HCT116 (cell line): Measurements from ENCODE around the gene LMCD1. TPM values are rescaled to one million over a fixed set of nuclear protein-coding genes. Genes with fewer than 3 reads are reported as not detected.

ENCODE experiments used
- ATAC-seq: fragments of 200-7000 bp; cut with Tn5 transposase; 2 replicates; pipeline ENCODE4 v1.9.1; 2020; ENCODE audit warnings: mild to moderate bottlenecking, moderate library complexity
- BruUV-seq: library from RNA; stranded (reverse); fragments of 400-500 nt; replicated peaks from 2 replicates; lab custom pipeline; 2021; lab: Mats Ljungman, UMichigan
- CTCF ChIA-PET: fragments of 300-600 bp; sonication (Branson Sonifier 250); formaldehyde crosslinking; loops from one replicate; lab custom pipeline; 2021; ENCODE audit warnings: antibody characterized with exemption; lab: Charles Lee
- POLR2A ChIA-PET: fragments of 300-600, 350-600 bp; sonication (Branson Sonifier 250); formaldehyde crosslinking; loops from one replicate; lab custom pipeline; 2021; ENCODE audit warnings: antibody characterized with exemption; lab: Charles Lee
- RAD21 ChIA-PET, 2 experiments: fragments of 300-600 bp; sonication (Branson Sonifier 250); formaldehyde crosslinking; loops; one replicate each; lab custom pipeline; 2023; ENCODE audit warnings: low total read pairs in 2 of 2; ENCODE audit not compliant: uncharacterized antibody in 2 of 2, unreplicated experiment in 2 of 2, low non-redundant PET in 1 of 2; lab: Charles Lee
- DNase-seq: peaks from one replicate; pipeline ENCODE4 v3.0.0-alpha.2; 2010; ENCODE audit warnings: low read depth, low spot score
- H2AFZ ChIP-seq: fragments of 200-600 bp; shearing (Covaris generic), sonication (generic); 2 replicates; pipeline ENCODE4 v1.6.1; 2017; ENCODE audit warnings: low read depth, mixed run types, mixed read lengths, antibody characterized with exemption, low read length; ENCODE audit not compliant: poor library complexity, severe bottlenecking
- H3K27ac ChIP-seq: 2 replicates; pipeline ENCODE4 v1.5.1; 2012; ENCODE audit warnings: low read depth, low read length
- H3K27me3 ChIP-seq: fragments of 200-600 bp; sonication (generic); 2 replicates; pipeline ENCODE4 v1.6.1; 2016; ENCODE audit warnings: mixed run types, low read length, mixed read lengths; ENCODE audit not compliant: insufficient read depth
- H3K36me3 ChIP-seq, 2 experiments: fragments of 200-500 bp in 1 of 2; fragments of 200-600 bp in 1 of 2; sonication (Bioruptor generic) in 1 of 2; sonication (generic) in 1 of 2; 2 replicates each; pipeline versions ENCODE4 v1.5.1 to v1.6.1; 2014 to 2016; ENCODE audit warnings: low read length in 2 of 2, inconsistent platforms in 1 of 2, mixed read lengths in 1 of 2, mixed run types in 1 of 2; ENCODE audit not compliant: insufficient read depth in 2 of 2, control insufficient read depth in 1 of 2
- H3K4me1 ChIP-seq, 2 experiments: fragments of 200-600 bp in 1 of 2; sonication (generic) in 1 of 2; 2 replicates each; pipeline versions ENCODE4 v1.5.1 to v1.6.1; 2012 to 2017; ENCODE audit warnings: low read length in 2 of 2, inconsistent platforms in 1 of 2, mild to moderate bottlenecking in 1 of 2, mixed read lengths in 1 of 2, mixed run types in 1 of 2, moderate library complexity in 1 of 2; ENCODE audit not compliant: insufficient read depth in 2 of 2, control insufficient read depth in 1 of 2
- H3K4me2 ChIP-seq: fragments of 200-600 bp; sonication (generic); 2 replicates; pipeline ENCODE4 v1.6.1; 2017; ENCODE audit warnings: mixed run types, low read length, mixed read lengths
- H3K4me3 ChIP-seq, 2 experiments: fragments of 200-600 bp in 1 of 2; sonication (generic) in 1 of 2; replicated peaks in 1 of 2; 2 replicates each; pipeline ENCODE4 v1.5.1; 2011 to 2016; ENCODE audit warnings: low read length in 2 of 2, control low read depth in 1 of 2, low read depth in 1 of 2, mild to moderate bottlenecking in 1 of 2, mixed read lengths in 1 of 2, mixed run types in 1 of 2
- H3K79me2 ChIP-seq: fragments of 200-600 bp; sonication (generic); 2 replicates; pipeline ENCODE4 v1.6.1; 2017; ENCODE audit warnings: mild to moderate bottlenecking, mixed run types, low read length, moderate library complexity, mixed read lengths; ENCODE audit not compliant: insufficient read depth
- H3K9ac ChIP-seq: fragments of 200-600 bp; sonication (generic); 2 replicates; pipeline ENCODE4 v1.6.1; 2016; ENCODE audit warnings: low read length, mixed read lengths
- H3K9me2 ChIP-seq: fragments of 200-600 bp; sonication (generic), shearing (Covaris generic); 2 replicates; pipeline ENCODE4 v1.6.1; 2017; ENCODE audit warnings: mixed run types, mild to moderate bottlenecking, moderate library complexity; ENCODE audit not compliant: insufficient read depth
- H3K9me3 ChIP-seq, 2 experiments: fragments of 200-500 bp in 1 of 2; fragments of 200-600 bp in 1 of 2; sonication (Bioruptor generic) in 1 of 2; sonication (generic) in 1 of 2; 2 replicates each; pipeline ENCODE4 v1.6.1; 2014 to 2017; ENCODE audit warnings: low read length in 2 of 2, mixed read lengths in 2 of 2, inconsistent platforms in 1 of 2, low read depth in 1 of 2, mild to moderate bottlenecking in 1 of 2, mixed run types in 1 of 2, moderate library complexity in 1 of 2; ENCODE audit not compliant: control insufficient read depth in 1 of 2, insufficient read depth in 1 of 2
- H4K20me1 ChIP-seq: fragments of 200-600 bp; sonication (generic), shearing (Covaris generic); 2 replicates; pipeline ENCODE4 v1.6.1; 2017; ENCODE audit warnings: mixed run types, mild to moderate bottlenecking, moderate library complexity; ENCODE audit not compliant: insufficient read depth
- EGR1 ChIP-seq: IDR thresholded peaks from 2 replicates; pipeline ENCODE4 v1.6.1; 2012; ENCODE audit warnings: low read depth
- ELF1 ChIP-seq: IDR thresholded peaks from 2 replicates; pipeline ENCODE4 v1.6.1; 2012; ENCODE audit warnings: low read depth, borderline replicate concordance
- EZH2 ChIP-seq: fragments of 200-600 bp; sonication (generic); IDR thresholded peaks from 2 replicates; pipeline ENCODE4 v1.6.1; 2017; ENCODE audit warnings: antibody characterized with exemption, mixed run types
- FOSL1 ChIP-seq: IDR thresholded peaks from 2 replicates; pipeline ENCODE4 v1.6.1; 2012; ENCODE audit warnings: low read depth
- JUND ChIP-seq: IDR thresholded peaks from 2 replicates; pipeline ENCODE4 v1.6.1; 2012
- POLR2A ChIP-seq: IDR thresholded peaks from 2 replicates; pipeline ENCODE4 v1.7.0; 2011; ENCODE audit warnings: borderline replicate concordance; ENCODE audit not compliant: insufficient read depth, insufficient read length; ENCODE audit errors: extremely low read depth
- RAD21 ChIP-seq: IDR thresholded peaks from 2 replicates; pipeline ENCODE4 v1.6.1; 2012; ENCODE audit warnings: low read depth, mild to moderate bottlenecking
- SP1 ChIP-seq: IDR thresholded peaks from 2 replicates; pipeline ENCODE4 v1.6.1; 2012; ENCODE audit warnings: low read depth
- SRF ChIP-seq: IDR thresholded peaks from 2 replicates; pipeline ENCODE4 v1.6.1; 2012; ENCODE audit warnings: low read depth
- YY1 ChIP-seq: IDR thresholded peaks from 2 replicates; pipeline ENCODE4 v1.6.1; 2011; ENCODE audit warnings: low read length, low read depth, moderate library complexity, mild to moderate bottlenecking; ENCODE audit not compliant: insufficient replicate concordance; ENCODE audit errors: extremely low read depth
- ZFX ChIP-seq: fragments of 450-650 bp; IDR thresholded peaks from 2 replicates; pipeline ENCODE4 v1.6.1; 2017
- ZNF274 ChIP-seq: fragments of 200-500 bp; sonication (Bioruptor generic); IDR thresholded peaks from 2 replicates; pipeline ENCODE4 v1.6.1; 2014; ENCODE audit warnings: mild to moderate bottlenecking, low read depth, low read length, inconsistent platforms
- intact Hi-C: fragments of 100-400 bp; cut with micrococcal nuclease; formaldehyde crosslinking; loops from 2 replicates; pipeline ENCODE4 v1.10.0; 2022
- total RNA-seq: library from RNA; stranded (reverse); gene quantifications from one replicate; pipeline ENCODE4 v1.2.1, GENCODE V29; 2021; ENCODE audit not compliant: unreplicated experiment
- TF ChIP-seq, protein P1 (sequence below), 3 experiments: fragments of 200-600 bp in 1 of 3; sonication (generic) in 1 of 3; IDR thresholded peaks in 2 of 3; conservative IDR thresholded peaks in 1 of 3; 2 replicates each; pipeline ENCODE4 v1.5.1; 2012 to 2017; ENCODE audit warnings: low read depth in 2 of 3, low read length in 2 of 3, antibody characterized with exemption in 1 of 3, borderline replicate concordance in 1 of 3, control low read depth in 1 of 3, mild to moderate bottlenecking in 1 of 3, mixed read lengths in 1 of 3, mixed run types in 1 of 3, moderate library complexity in 1 of 3; ENCODE audit not compliant: insufficient read depth in 1 of 3
- TF ChIP-seq, protein P2 (sequence below): IDR thresholded peaks from 2 replicates; pipeline ENCODE4 v1.6.1; 2012

The LMCD1 gene
- total RNA-seq, 1 experiment from 2014 or later, result 4.6 TPM

DNA sequence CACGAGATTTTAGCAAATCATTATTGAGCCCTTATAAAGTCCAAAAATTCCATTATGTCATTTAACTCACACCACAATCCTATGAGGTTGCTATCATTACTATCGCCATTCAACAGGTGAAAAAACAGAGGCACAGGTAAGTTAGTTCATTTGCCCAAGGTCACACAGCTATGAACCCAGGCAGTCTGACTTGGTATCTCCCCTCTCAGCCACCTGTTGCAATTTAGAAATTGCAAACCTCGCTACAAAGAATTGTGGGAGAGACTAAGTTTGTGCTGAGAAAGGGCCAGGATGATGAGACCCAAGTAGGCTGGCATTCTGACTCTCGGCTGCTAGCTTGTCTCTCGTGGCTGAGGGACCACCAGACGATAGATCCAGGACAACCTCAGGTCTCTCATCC lies 57.7 kb downstream of the LMCD1 start:
- CTCF ChIA-PET, result no interaction called here
- Histone ChIP-seq H3K27ac (no peak overlapping the region), H4K20me1 (no peaks in the 10 kb centered on the region), H3K4me2 (no peak overlapping the region), H3K4me3 (no peak overlapping the region), H3K27me3 (no peaks in the 10 kb centered on the region), H3K9me3 (no peaks in the 10 kb centered on the region), H3K4me1 (no peaks in the 10 kb centered on the region), H3K79me2 (no peaks in the 10 kb centered on the region), H3K9me2 (no peaks in the 10 kb centered on the region), H2AFZ (no peak overlapping the region), H3K36me3 (no peaks in the 10 kb centered on the region), H3K9ac (no peak overlapping the region)
- no TSS peak for BruUV-seq
- no peak for DNase-seq
- TF ChIP-seq FOSL1 (no peak), YY1 (no peak), SRF (no peak), EGR1 (no peak), JUND (no peak), ZFX (no peak), ELF1 (no peak), RAD21 (no peak), SP1 (no peak), POLR2A (no peak), ZNF274 (no peak), EZH2 (no peak)
- TF ChIP-seq, protein P1, sequence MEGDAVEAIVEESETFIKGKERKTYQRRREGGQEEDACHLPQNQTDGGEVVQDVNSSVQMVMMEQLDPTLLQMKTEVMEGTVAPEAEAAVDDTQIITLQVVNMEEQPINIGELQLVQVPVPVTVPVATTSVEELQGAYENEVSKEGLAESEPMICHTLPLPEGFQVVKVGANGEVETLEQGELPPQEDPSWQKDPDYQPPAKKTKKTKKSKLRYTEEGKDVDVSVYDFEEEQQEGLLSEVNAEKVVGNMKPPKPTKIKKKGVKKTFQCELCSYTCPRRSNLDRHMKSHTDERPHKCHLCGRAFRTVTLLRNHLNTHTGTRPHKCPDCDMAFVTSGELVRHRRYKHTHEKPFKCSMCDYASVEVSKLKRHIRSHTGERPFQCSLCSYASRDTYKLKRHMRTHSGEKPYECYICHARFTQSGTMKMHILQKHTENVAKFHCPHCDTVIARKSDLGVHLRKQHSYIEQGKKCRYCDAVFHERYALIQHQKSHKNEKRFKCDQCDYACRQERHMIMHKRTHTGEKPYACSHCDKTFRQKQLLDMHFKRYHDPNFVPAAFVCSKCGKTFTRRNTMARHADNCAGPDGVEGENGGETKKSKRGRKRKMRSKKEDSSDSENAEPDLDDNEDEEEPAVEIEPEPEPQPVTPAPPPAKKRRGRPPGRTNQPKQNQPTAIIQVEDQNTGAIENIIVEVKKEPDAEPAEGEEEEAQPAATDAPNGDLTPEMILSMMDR (IDR thresholded peaks at IDR 0.05 in 2 of 3, conservative IDR thresholded peaks at IDR 0.05 in 1 of 3; ENCODE audit: borderline replicate concordance in 1 of 3, insufficient read depth in 1 of 3, low read depth in 2 of 3, low read length in 2 of 3), result no peak
- TF ChIP-seq, protein P2, sequence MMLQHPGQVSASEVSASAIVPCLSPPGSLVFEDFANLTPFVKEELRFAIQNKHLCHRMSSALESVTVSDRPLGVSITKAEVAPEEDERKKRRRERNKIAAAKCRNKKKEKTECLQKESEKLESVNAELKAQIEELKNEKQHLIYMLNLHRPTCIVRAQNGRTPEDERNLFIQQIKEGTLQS, result no peak
- RAD21 ChIA-PET, result no interaction called here
- no peak for ATAC-seq
- intact Hi-C loops, result no loop called here
- POLR2A ChIA-PET, result no interaction called here
